HEK293T (cell line): ENCODE measurements around the gene ABLIM2.

Source experiments
- CTCF ChIA-PET: fragments of 350-600 bp; formaldehyde crosslinking; extraction: SDS; loops from one replicate; lab custom pipeline; 2021; ENCODE audit warnings: antibody characterized with exemption, inconsistent platforms; lab: Yijun Ruan, JAX
- POLR2A ChIA-PET: fragments of 350-600 bp; formaldehyde crosslinking; extraction: SDS; loops from one replicate; lab custom pipeline; 2020; ENCODE audit warnings: antibody characterized with exemption, inconsistent platforms; lab: Yijun Ruan, JAX
- DNase-seq: peaks from one replicate; pipeline ENCODE4 v3.0.0; 2012; ENCODE audit warnings: mixed read lengths; ENCODE audit errors: extremely low spot score
- ARNT ChIP-seq: fragments of 450-650 bp; IDR thresholded peaks from 2 replicates; pipeline ENCODE4 v1.6.1; 2017; ENCODE audit warnings: mild to moderate bottlenecking
- BHLHE40 ChIP-seq: fragments of 450-650 bp; IDR thresholded peaks from 2 replicates; pipeline ENCODE4 v1.6.1; 2016; ENCODE audit warnings: mild to moderate bottlenecking, moderate library complexity, borderline replicate concordance
- CTBP1 ChIP-seq: fragments of 450-650 bp; IDR thresholded peaks from 2 replicates; pipeline ENCODE4 v1.6.1; 2016; ENCODE audit warnings: borderline replicate concordance
- ELF4 ChIP-seq: fragments of 450-650 bp; IDR thresholded peaks from 2 replicates; pipeline ENCODE4 v1.6.1; 2017; ENCODE audit warnings: antibody characterized with exemption
- FOXA1 ChIP-seq: fragments of 450-650 bp; IDR thresholded peaks from 2 replicates; pipeline ENCODE4 v1.6.1; 2016; ENCODE audit warnings: mild to moderate bottlenecking
- FOXK2 ChIP-seq: fragments of 450-650 bp; IDR thresholded peaks from 2 replicates; pipeline ENCODE4 v1.6.1; 2016; ENCODE audit warnings: mild to moderate bottlenecking
- FOXM1 ChIP-seq: fragments of 450-650 bp; IDR thresholded peaks from 2 replicates; pipeline ENCODE4 v1.6.1; 2017; ENCODE audit warnings: mild to moderate bottlenecking, borderline replicate concordance
- HDGF ChIP-seq: fragments of 450-650 bp; IDR thresholded peaks from 2 replicates; pipeline ENCODE4 v1.6.1; 2017; ENCODE audit warnings: antibody characterized with exemption, borderline replicate concordance
- L3MBTL2 ChIP-seq: fragments of 450-650 bp; conservative IDR thresholded peaks from 2 replicates; pipeline ENCODE4 v1.6.1; 2016; ENCODE audit warnings: mild to moderate bottlenecking
- LEF1 ChIP-seq: fragments of 450-650 bp; IDR thresholded peaks from 2 replicates; pipeline ENCODE4 v1.6.1; 2017; ENCODE audit warnings: mild to moderate bottlenecking, borderline replicate concordance
- NFRKB ChIP-seq: fragments of 450-650 bp; IDR thresholded peaks from 2 replicates; pipeline ENCODE4 v1.6.1; 2016; ENCODE audit warnings: mild to moderate bottlenecking, moderate library complexity
- PKNOX1 ChIP-seq: fragments of 450-650 bp; IDR thresholded peaks from 2 replicates; pipeline ENCODE4 v1.6.1; 2016
- SP1 ChIP-seq: fragments of 450-650 bp; IDR thresholded peaks from 2 replicates; pipeline ENCODE4 v1.6.1; 2017
- SUZ12 ChIP-seq: fragments of 450-650 bp; IDR thresholded peaks from 2 replicates; pipeline ENCODE4 v1.6.1; 2016; ENCODE audit warnings: mild to moderate bottlenecking
- TARDBP ChIP-seq: fragments of 450-650 bp; IDR thresholded peaks from 2 replicates; pipeline ENCODE4 v1.6.1; 2016
- ZNF384 ChIP-seq: fragments of 450-650 bp; IDR thresholded peaks from 2 replicates; pipeline ENCODE4 v1.6.1; 2016

The ABLIM2 gene

GRCh38 chr4:7976025-7976424, 182.6 kb downstream of the ABLIM2 start:
- no peak for DNase-seq
- POLR2A ChIA-PET: no interaction called here
- TF ChIP-seq ZNF384: no peak
- TF ChIP-seq L3MBTL2: no peak
- no peak for TF ChIP-seq CTBP1
- TF ChIP-seq ELF4: no peak
- TF ChIP-seq FOXM1: no peak
- TF ChIP-seq ARNT: no peak
- TF ChIP-seq PKNOX1: no peak
- no peak for TF ChIP-seq TARDBP
- no peak for TF ChIP-seq SP1
- no peak for TF ChIP-seq LEF1
- no peak for TF ChIP-seq FOXA1
- TF ChIP-seq SUZ12: no peak
- CTCF ChIA-PET: no interaction called here

- DNase-seq: no peak
- ChIA-PET CTCF (interaction anchor here (1.2 kb wide), 1 partner anchor 213 kb away, joined by 3 read pairs; no protein-coding TSS in a partner anchor), POLR2A (interaction anchor here (1.0 kb wide), 1 partner anchor 35 kb away, joined by 5 read pairs; the partner anchor contains the start of gene AFAP1)
- TF ChIP-seq L3MBTL2 (no peak), PKNOX1 (no peak), FOXM1 (no peak), ZNF384 (no peak), ELF4 (no peak), ARNT (no peak), SP1 (no peak)
Measured at GRCh38 chr4:7974425-7974824, 184.2 kb downstream of the ABLIM2 start.

GRCh38 chr4:7973545-7973981, 185.1 kb downstream of the ABLIM2 start:
- CTCF ChIA-PET: no interaction called here
- TF ChIP-seq FOXM1: no peak
- no peak for TF ChIP-seq LEF1
- TF ChIP-seq BHLHE40: no peak
- no peak for TF ChIP-seq ARNT
- no peak for TF ChIP-seq HDGF
- no peak for DNase-seq
- POLR2A ChIA-PET: no interaction called here

GRCh38 chr4:7971881-7972500, 186.6 kb downstream of the ABLIM2 start:
- ChIA-PET POLR2A (no interaction called here), CTCF (no interaction called here)
- TF ChIP-seq PKNOX1 (no peak), FOXA1 (no peak), FOXK2 (no peak), TARDBP (no peak), FOXM1 (no peak), ZNF384 (no peak)
- DNase-seq: no peak

GRCh38 chr4:7971159-7971631, 187.4 kb downstream of the ABLIM2 start:
- ChIA-PET POLR2A (interaction anchor here (0.6 kb wide), 1 partner anchor 58 kb away, joined by 3 read pairs; no protein-coding TSS in a partner anchor), CTCF (no interaction called here)
- DNase-seq: no peak
- TF ChIP-seq HDGF: no peak
- no peak for TF ChIP-seq ZNF384
- TF ChIP-seq ARNT: no peak
- TF ChIP-seq CTBP1: no peak
- no peak for TF ChIP-seq ELF4
- no peak for TF ChIP-seq SUZ12
- TF ChIP-seq NFRKB: no peak
- TF ChIP-seq BHLHE40: no peak
- TF ChIP-seq SP1: no peak
- TF ChIP-seq FOXA1: no peak
- TF ChIP-seq FOXM1: no peak
- no peak for TF ChIP-seq FOXK2
- TF ChIP-seq L3MBTL2: no peak
- no peak for TF ChIP-seq TARDBP
- no peak for TF ChIP-seq PKNOX1

GRCh38 chr4:7970361-7970946, 188.2 kb downstream of the ABLIM2 start:
- no peak for DNase-seq
- POLR2A ChIA-PET: interaction anchor here (0.6 kb wide), 1 partner anchor 58 kb away, joined by 3 read pairs; no protein-coding TSS in a partner anchor
- CTCF ChIA-PET: interaction anchor here (0.6 kb wide), 1 partner anchor 45 kb away, joined by 3 read pairs; no protein-coding TSS in a partner anchor
- TF ChIP-seq ARNT (no peak), HDGF (no peak), CTBP1 (no peak), ELF4 (no peak), PKNOX1 (no peak), SUZ12 (no peak), L3MBTL2 (no peak), FOXM1 (no peak)
